NOMO-1 treated with dmso at 0.1 percent for 144 hours (cell line): ENCODE results near the gene DR1.

Source experiments
- DNase-seq: peaks from one replicate; lab custom pipeline; 2025; ENCODE audit not compliant: unreplicated experiment; lab: John Stamatoyannopoulos, UW

The DR1 gene

DNA sequence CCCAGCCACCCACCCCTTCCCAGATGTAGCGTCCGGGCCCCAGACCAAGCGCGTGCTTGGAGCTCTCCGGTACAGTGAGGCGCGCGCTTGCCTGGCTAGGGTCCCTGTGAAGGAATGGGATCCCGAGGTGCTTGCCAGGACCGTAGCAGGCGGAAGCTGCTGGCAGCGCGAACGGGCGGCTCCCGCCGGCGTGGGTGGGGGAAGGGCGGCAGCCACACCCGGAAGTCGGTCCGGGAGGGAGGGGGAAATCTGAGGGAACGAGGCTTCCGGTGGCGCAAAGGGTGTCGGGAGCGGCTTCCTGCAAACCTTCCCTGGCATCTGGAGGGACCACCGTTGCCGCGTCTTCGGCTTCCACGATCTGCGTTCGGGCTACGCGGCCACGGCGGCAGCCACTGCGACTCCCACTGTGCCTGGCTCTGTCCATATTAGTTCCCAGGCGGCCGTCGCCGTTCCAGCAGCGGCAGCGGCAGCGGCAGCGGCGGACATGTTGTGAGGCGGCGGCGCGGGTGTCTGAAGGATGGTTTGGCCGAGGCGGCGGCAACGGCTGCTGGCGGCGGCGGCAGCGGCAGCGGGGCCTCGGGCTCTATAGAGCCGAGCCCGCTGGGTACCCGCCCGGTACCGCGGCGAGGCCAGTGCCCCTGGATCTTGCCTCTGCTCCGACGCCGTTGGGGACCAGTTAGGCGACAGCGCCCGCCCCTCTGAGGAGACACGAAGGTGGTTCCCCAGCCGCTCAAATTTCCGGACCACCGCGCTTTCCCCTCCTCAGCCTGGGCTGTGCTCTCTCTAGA is at the start of gene DR1:
Gene DR1, plus strand, starts transcription at position 275 of the 788 bp plus-strand sequence. CDS start 739 bp downstream, outside the sequence.
- peak; percentile 72 for DNase-seq

DNA sequence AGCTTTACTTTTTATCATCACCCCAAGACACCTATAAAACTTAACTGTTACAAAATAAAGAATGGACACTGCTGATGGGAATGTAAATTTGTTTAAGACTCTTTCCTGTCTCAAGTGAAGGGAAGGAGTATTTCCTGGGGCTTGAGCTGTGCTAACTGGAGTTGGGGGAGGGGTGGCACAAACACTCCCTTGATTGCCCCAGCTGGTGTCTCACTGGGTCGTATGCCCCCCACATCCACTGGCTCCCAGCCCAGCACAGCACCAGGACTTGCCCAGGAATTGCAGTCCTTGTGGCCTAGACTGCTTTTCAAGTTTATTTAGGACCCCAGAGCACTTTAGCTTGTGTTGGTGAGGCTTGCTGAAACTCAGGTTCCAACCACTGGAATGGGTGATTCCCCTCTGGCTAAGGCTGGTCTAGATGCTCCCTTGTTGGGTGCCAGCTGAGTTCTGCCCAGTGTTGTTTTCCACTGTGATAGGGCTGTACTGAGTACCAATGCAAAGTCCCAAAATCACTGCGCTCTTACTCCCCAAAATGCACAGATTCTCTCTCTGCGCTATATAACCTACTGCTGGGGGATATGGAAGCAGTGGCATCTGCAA is 49.1 kb upstream of the DR1 start:
- DNase-seq: no peak

DNA sequence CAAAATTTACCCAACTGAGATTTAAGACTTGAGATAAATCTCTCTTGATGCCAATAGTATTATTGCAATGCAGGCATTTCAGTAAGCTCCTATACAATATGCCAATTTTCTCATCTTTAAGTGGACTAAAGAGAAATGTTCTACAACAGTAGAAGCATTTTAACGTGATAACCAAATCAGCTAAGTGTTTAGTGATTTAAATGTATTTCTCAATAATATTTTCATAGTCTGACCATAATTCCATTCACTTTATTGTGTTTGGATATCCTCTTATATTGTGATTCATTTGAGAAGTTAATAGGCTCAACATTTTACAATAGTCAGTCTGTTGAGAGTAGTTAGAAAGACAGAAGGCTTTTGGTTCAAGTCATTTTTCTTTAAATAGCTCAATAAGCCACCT is 44.6 kb upstream of the DR1 start:
- no peak for DNase-seq

DNA sequence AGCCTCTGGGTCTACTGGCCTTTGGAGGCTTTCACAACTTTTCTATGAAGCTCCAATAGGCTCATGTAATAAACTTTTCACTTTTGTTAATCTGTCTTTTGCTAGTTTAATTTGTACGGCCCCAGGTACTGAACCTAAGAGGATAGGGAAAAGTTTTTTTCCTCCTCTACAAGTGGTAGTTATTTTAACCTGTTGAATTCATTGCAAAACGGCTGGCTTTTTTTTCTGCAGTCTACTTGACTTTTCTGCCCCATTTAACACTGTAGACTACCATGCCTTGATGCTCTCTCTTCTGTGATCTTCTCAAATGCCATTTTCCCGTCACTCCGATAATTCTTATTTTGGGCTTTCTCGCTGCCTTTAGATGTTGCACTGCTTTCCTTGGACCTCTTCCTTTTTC is 43.6 kb upstream of the DR1 start:
- no peak for DNase-seq

DNA sequence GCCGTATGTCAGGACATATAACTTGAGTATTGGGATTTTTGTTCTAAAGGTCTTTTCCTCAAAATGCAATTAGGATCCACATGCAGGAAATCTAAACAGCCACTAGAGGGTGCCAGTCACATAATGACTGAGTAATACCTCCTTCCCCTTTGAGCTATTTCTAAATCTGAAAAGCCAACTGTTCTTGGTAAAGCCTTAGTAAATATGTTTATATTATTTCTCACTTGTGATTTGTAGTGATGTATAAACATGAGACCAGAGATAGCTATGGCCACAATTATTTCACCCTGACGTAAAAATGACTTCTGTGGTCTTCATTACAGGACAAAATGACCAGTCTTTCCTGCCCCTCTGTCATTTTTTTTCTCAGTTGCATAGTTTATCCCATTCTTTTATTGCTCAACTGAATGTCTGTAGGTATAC is 41.0 kb upstream of the DR1 start:
- DNase-seq: peak; percentile 0

DNA sequence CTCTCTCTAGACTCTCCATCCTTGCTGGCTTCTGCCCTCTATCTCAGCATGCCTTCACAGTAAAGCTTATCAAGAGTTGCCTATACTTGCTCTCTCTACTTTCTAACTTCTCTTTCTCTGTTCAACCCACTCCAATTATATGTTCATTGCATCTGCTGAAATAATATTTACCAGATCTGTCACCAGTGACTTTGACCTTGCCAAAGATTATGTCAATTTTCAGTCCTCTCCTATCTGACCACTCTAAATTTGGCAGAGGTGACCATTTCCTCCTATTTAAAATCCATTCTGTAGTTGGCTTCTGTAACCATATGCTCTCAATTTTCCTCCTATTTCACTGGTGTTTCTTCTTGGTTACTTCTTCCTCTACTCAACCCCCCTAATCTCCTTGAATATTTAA is 38.8 kb upstream of the DR1 start:
- DNase-seq: no peak

DNA sequence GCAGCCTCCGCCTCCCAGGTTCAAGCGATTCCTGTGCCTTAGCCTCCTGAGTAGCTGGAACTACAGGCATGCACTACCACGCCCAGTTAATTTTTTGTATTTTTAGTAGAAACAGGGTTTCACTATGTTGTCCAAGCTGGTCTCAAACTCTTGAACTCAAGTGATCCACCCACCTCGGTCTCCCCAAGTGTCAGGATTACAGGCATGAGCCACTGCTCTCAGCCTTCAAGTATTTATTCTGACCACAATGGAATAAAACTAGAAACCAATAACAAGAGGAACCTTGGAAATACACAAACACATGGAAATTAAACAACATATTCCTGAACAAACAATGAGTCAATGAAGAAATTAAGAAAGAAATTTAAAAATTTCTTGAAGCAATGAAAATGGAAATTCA is 32.7 kb upstream of the DR1 start:
- DNase-seq: no peak

DNA sequence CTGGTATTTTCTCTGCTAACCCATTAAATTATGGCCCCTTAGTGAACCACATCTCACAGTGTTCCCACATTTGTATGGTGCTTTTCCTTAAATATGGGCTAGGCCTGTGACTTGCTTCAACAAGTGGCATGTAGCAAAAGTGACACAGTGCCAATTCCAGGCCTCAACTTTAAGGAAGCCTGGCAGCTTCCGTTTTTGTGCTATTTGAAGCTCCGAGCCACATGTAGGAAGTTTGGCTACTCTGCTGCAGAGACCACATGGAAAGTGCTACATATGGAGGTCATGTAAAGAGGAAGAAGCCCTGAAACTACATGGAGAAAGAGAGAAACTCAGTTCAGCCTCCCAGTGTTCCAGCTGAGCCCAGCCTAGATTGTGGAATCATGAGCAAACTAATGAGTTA is 28.5 kb upstream of the DR1 start:
- peak; percentile 29 for DNase-seq

DNA sequence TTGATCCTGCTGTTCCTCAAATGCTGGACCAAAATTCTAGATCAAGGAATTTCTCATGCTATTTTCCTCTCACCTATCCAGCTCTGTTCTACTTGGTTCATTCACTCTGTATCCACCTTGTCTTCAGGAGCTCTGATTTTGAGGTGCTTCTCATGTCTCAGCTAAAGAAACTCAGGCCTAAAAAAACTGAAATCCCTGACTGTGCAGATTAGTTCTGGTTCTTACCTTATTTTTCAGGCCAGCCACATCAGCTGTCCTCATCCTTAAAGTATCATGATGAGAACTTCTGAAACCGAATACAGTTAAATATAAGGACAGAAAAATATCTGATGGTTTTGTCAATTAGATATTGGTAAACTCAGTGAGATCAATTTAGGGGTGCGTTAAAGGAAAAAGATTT is 27.8 kb upstream of the DR1 start:
- DNase-seq: no peak

DNA sequence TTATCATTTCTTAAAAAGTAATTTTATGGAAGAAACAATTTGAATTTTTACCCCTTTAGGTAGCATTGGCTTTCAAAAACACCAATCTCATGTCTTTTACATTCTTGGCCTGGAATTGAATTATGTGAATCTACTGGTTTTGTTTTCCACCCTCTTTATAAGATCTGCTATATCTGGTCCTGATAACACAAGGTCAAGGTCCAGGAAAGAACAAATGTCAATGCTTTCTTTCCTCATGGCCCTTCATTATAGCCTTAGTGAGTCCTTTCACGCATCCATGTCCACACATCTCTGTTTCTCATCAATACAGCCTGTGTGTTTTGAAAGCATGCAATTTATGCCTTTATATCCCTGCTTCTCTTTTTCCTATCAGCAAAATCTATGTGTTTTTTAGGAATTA is 24.0 kb upstream of the DR1 start:
- no peak for DNase-seq

DNA sequence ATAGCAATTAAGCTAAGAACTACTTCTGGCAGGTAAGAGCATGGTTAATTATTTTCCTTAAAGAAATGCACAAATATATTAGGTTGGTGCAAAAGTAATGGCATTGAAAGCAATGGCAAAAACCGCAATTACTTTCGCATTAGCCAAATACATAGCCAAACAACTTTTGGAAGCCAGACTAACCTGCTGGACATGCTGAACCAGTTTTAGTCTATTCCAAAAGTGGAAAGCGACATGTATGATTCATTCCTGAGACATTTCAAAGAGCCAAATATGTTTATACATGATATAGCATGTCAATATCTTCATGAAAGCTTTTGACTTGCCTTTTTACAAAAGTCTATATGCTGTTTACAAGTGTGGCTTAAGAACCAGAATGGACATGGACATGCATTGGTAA is 23.4 kb upstream of the DR1 start:
- no peak for DNase-seq

DNA sequence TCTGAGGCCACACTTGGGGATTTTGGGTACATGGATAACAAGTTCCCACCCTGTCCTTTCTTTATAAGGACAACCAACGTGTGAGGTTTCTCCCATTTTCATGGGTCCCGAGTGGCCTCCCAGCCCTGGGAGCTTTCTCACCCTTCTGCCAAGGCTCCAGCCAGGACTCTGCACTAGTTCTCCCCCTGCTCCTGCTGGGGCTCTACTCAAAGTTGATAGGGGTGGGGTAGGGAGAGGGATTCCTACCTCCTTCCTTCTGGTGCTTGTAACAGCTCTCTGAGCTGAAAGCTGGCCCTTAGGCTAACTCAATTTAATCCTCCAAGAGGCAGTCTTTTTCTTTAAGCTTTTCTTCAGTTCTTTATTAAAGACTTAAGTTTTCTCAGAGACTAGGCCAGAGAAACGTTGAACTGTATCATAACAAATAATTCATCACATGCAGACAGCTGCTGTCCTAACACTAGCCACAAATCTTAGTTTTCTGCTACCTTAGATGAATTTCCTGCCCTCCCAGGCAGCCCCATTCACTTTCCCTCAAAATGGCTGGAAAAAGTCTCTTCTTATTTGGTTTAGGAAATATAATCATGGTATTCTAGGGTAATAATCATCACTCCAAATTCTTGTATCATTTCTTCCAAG is 22.4 kb upstream of the DR1 start:
- no peak for DNase-seq

DNA sequence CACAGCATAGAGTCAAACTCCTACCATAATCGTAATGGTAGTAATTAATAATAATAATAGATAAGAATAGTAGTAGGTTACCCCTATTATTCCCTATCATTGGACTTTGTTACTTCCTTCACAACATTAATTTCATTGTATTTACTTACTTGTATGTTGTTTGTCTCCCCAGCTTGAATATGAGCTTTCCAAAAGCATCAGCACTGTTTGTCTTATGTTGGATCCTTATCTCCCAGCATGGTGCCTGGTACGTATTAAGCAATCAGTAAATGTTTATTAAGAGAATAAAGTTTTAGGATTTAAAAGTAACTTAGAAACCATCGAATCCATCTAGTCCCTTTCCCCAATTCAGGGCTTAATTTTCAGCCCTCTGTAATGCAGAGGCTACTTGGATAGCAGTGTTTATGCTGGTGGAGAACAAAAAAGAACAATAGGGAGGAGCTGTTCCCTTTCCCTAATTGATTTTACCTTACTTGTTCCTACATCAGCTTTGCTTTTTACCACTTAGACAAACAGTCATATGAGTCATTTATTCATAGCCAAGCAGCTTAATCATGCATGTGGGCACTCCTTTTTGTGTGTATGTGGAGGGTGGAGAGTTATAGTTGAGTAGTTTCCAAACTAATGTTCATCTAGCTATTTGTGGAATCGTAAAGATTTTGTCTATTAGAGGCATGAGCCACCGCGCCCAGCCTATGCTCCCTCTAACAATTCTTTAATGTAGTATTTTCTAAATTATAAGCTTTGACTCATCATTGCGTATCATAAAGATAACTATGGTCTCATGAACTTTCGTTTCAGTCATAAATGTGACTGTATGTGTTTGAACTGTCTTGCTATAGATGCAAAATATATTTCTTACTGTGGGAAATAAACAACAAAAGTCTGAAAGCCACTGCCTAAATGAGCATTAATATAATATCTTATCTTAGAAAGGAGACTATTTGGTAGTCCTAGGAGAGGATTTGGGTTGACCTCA is 20.9 kb upstream of the DR1 start:
- no peak for DNase-seq

DNA sequence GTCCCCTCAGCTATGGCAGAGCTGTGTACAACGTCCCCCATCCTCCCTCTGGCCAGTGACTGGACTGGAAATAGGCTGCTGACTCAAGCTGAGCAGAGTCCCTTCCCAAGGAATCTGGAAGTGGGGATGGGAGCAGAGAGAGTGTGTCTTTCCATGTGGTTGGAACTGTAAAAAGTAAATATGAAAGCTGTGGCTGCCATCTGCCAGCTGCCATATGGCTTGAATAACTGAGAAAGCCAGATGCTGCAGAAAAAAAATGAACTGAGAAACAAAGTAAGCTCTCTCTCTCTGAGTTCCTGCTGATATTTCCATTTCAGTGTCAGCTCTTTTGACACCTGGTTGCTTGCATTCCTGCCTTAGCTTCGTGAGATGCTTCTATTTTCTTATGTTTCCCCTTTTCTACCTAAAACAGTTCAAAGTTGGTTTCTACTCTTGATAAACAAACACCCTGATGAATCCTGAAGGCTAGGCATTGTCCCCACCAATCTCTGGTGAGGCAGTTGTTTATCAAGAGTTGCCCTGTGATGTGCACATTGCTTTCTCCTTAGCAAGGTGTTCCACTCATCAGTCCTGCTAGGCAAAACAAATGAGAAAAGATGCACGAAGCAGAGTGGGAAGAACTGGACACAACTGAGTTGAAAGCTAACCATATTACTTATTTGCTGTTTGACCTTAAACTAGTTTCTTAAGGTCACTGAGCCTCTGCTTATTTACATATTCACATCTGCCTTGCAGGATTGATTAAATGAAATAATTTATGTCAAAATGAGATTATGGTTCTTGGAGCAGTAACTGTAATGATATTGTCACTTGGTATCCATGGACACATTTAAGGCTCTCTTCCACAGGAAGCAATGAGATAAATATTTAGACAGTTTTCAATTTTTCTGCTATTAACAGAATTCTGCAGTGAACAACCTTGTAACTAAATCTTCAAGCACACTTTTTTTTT is 16.6 kb upstream of the DR1 start:
- no peak for DNase-seq

DNA sequence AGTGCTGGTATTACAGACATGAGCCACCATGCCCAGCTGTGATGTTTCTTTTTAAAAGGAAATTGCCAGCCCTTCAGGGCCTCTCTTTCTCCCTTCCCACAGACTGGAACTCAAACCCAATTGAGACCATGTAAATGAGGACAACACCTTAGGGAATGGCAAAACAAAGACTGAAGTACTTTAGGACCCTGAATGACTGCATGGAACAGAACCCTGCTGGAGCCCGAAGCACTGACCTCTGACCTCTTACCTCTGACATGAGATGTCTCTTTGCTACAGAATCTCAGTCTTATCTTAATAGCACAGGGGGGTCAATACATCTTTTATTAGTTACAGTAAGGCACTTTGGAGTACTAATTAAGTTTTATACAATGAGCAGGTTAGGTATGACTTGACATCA is 15.5 kb upstream of the DR1 start:
- DNase-seq: no peak

DNA sequence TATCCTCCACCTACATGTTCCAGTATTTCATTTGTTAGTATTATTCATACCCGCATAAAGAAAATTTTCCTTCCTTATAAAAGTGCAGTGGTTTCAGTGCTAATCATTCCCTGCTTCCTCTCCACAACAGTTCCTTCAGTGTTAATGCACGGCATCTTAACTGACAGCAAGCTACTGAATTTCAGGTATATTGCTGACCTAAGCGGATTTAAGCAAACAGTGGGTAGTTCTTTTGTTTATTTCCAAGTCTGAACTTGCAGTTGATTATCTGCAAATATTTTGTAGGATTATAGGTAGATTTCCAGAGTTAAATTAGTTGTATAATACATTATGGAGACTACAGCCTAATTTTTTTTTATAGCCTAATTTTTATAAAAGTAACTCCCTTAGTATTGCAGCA is 15.1 kb upstream of the DR1 start:
- no peak for DNase-seq

DNA sequence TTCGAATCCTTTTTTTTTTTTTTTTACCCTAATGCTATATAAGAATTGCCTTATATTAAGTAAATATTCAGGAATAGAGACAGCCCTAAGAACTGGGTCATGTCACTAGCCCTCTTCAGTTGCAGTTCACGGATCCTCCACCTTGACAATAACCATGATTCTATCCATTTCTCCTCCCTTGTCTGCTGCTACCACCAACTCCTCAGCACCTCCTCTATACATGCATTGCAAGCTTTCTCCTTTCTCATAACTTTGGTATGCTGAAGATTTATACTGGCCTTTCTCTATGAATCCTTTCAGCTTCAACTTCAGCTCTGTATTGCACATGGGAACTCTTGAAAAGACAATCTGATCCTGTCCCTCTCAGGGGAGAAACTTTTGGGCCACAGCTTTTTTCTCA is 14.3 kb upstream of the DR1 start:
- no peak for DNase-seq

DNA sequence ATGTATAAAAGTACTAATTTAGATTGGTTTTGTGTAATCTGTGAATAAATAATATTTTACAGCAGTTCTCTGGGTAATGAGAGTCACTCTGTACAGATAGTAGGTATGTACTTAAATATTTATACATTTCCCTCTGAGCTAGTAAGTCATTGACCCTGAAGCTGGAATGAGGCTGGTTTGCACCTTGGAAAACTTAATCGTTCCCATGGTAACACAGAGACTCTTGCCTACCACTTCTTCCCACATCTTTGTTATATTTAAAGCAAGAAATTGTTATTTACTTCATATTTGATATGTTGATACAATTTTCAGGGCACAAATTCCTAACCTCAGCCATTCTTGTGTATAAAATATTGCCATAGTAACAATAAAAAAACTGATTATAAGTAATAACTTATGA is 13.3 kb upstream of the DR1 start:
- no peak for DNase-seq

DNA sequence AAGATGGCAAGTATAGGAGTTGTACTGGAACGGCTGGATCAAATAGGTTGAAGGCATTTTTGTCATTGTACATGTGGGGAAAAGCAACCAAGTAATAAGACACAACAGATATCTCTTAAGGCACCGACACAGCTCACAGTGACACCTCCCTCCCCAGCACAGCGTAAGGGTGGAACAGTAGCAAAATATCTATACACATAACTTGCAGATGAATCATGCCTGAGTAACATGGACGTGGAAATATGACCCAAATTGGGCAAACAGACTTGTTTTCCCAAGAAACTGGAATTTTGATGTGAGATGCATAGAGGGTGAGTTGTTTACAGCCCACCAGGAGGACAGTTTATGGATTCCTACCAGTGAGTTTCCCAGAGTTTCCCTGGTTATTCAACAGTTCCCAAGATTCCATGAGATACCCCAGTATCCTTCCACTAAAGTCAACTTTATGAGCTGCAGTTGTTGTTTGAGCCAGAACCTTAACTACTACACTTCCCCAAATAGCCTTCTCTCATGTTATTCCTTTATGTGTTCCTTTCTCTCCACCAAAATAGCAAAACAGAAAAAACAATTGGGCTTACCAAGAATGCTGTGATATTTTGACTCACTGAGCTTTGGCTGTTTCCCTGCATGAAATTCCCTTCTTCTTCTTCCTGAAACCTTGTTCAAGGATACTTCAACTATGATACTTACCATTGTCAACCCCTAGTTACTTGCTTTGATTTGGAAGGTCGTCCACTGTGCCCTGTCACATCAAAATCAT is 7.1 kb upstream of the DR1 start:
- DNase-seq: no peak
